Endothelial cell of hepatic sinusoid (primary cell): ENCODE results near the gene TMEM101.
"Not testable (repeated sequence)": the region's sequence is repeated elsewhere in the genome, so short reads cannot be mapped to it uniquely, and the experiment has no call there.

Experiments used
- in situ Hi-C: cut with HindIII; loops from 2 replicates; pipeline ENCODE4 v1.10.0; 2017; ENCODE audit warnings: low sequenced_read_pairs

Gene TMEM101

GRCh38 chr17:44002141-44002848 is 12.5 kb downstream of the TMEM101 start:
- in situ Hi-C loops, result no loop called here

GRCh38 chr17:44001461-44001920 is 13.3 kb downstream of the TMEM101 start:
- in situ Hi-C loops, result no loop called here

DNA sequence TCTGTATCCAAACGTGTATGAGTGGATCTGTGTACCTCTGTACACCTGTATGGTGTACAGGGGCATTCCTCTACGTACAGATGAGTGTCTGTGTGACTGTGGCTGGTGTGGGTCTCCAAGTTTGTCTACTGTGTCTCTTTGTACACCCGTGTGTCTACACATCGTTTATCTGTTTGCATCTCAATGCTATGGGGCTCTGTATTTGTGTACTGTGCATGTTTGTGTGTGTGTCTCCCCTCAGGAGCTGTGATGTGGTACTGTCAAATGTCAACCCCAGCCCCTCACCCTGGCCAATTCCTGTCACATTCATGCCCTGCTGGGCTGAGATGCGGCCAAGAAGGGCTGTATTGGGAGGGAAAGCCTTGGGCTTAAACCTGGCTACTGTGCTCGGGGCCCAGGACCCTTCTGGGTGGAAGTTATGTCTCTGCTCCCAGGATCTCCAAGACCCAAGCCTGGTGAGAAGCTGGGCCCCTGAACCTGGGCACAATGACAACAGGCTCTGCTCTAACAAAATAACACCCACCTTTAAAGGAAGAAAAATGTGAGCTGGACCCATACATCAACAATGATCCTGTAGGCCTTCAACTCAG is 13.8 kb downstream of the TMEM101 start:
- in situ Hi-C loops, result no loop called here

DNA sequence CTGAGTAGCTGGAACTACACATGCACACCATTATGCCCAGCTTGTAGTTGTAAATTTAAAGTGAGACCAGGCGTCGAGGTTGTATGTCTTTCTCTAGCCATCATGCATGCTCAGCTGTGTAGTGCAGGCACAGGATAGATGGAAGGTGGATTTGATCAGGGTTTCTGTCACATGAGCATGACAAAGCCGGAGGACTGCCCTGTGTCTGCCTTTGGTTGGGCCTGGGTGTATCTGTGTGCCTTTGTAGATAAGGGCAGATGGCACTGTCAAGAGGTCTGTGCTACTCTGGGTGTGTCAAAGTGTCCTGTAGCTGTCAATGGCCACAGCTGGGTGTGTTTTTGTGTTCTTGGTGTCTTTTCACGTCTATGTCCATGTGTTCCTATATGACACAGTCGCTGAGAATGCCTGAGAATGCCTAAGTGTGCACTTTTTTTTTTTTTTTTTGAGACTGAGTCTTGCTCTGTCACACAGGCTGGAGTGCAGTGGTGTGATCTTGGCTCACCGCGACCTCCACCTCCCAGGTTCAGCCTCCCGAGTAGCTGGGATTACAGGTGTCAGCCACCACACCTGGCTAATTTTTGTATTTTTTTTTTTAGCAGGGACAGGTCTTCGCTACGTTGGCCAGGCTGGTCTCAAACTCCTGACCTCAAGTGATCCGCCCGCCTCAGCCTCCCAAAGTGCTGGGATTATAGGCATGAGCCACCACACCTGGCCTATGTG is 14.5 kb downstream of the TMEM101 start:
- in situ Hi-C loops, result no loop called here

- in situ Hi-C loops, result no loop called here
These were observed 15.7 kb downstream of the TMEM101 start for GRCh38 chr17:43999024-43999423.

- in situ Hi-C loops, result no loop called here
These were observed 16.2 kb downstream of the TMEM101 start for GRCh38 chr17:43998552-43998951.

DNA sequence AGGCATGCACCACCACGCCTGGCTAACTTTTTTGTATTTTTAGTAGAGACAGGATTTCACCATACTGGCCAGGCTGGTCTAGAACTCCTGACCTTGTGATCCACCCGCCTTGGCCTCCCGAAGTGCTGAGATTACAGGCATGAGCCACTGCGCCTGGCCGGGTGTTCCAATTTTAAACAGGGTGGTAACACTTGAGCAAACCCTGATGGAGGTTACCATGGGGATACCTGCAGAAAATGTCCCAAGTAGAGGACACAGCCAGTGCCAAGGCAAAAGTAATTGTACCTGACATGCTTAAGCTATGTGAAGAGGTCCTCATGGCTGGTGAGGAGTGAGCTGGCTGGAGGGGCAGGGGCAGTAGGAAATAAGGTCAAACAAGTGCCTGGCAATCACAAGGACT is 17.6 kb downstream of the TMEM101 start:
- in situ Hi-C loops, result not testable (repeated sequence)

DNA sequence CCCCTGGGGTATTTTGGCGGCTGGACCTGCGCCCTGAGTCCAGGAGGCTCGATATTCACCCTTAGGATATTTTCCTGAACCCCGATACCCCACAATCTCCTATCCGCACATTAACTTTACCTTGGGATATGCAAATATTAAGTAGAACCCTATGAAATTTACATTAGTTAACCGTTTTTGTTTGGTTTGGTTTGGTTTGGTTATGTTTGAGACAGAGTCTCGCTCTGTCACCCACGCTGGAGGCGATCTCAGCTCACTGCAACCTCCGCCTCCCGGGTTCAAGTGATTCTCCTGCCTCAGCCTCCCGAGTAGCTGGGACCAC is 19.7 kb downstream of the TMEM101 start:
- in situ Hi-C loops, result no loop called here

DNA sequence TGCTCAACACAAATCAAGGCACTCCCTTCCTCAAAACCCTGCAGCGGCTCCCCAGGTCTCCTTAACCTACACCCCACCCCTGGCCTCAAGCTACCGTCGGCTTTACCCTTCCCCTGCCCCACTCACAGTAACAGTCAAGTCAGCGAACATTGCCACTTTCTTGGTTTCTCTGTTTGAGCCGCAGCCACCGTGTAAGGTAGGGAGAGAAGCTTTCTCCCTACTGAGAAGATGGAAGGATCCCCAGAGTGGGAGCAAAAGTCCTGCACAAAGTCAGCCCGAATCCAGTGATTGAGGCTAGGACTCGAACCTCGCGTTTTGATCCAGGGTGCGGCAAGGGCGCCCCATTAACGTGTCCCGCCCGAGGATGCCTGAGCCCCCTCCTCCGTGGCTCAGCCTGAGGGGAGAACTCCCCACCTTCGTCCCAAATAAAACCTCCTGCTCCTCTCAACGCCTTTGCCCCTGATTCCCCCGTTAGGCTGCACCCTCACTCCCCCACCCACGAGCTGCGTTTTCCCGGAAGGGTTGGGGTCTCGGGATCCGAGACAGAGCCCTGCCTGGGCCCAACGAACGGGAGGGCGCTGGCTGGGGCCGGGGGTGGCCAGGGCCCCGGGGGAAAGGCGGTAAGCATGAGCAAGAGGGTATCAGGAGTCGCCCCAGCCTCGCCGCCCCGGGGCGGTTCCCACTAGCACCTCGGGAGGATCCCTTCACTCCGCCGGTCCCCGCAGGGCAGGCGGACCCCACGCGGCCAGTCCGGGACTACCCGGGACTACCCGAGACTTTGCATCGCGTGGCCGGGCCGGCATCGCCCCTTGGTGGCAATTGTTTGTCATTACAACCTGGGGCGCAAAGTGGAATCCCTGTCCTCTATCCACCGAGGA is 20.3 kb downstream of the TMEM101 start:
- in situ Hi-C loops, result loop anchor here (5.0 kb wide), 1 partner anchor 42 kb away; the partner anchor contains the start of gene PYY

DNA sequence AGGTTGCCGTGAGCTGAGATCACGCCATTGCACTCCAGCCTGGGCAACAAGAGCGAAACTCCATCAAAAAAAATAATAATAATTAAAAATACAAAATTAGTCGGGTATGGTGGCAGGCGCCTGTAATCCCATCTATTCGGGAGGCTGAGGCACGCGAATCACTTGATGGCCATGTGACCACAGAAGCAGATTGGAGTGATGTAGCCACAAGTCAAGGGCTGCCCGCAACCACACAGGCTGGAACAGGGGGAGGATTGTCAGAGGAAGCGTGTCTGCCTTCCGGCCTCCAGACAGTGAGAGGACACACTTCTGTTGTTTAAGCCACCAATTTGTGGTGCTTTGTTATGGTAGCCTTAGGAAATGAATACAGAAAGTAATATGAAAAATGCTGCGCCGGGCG is 22.1 kb downstream of the TMEM101 start:
- in situ Hi-C loops, result loop anchor here (5.0 kb wide), 1 partner anchor 40 kb away; the partner anchor contains the start of gene PYY

GRCh38 chr17:43988301-43988700 is 26.5 kb downstream of the TMEM101 start:
- in situ Hi-C loops, result no loop called here

DNA sequence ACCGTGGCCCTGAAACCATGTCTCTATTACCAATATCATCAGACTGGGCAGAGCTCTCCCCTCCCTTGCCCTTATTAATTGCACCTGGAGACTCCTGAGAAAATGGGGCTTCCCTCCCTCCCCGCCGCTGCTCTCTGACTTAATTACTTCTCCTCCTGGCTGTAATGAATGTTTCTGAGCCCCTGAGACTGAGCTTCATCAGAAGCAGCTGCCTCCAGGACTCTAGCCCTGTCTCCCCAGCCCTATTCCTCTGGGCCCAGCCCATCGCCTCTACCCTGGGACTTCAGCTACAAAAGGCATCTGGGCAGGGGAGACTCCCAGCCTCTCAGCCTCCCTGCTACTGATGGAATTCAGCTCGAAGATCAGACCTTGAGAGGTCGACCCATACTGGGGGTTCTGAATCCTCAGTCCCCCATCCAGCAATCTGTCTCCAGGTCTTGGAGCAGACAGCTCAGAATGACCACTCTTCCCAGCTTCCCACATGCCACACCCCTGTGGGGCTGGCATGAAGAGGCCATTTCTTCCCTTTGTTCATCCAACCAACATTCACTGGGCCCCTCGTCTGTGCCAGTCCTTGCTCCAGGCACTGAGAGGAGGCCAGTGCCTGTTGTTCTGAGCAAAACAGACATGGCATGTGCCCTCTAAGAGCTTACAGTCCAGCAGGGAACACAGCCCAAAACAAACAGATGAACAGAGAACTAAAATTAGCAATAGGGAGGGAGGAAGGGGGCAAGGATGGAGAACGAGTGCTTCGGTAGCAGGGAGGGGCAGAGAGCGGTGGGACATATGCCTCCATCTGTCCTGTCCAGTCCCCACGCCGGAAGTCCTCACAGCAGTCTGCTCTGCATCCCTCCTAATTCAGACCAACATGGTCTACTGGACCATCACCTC is 27.4 kb downstream of the TMEM101 start:
- in situ Hi-C loops, result no loop called here

- in situ Hi-C loops, result no loop called here
These were observed 28.4 kb downstream of the TMEM101 start for GRCh38 chr17:43986225-43986981.

- in situ Hi-C loops, result no loop called here
These were observed 30.2 kb downstream of the TMEM101 start for GRCh38 chr17:43984521-43984920.

- in situ Hi-C loops, result no loop called here
These were observed 31.0 kb downstream of the TMEM101 start for GRCh38 chr17:43983515-43984411.

DNA sequence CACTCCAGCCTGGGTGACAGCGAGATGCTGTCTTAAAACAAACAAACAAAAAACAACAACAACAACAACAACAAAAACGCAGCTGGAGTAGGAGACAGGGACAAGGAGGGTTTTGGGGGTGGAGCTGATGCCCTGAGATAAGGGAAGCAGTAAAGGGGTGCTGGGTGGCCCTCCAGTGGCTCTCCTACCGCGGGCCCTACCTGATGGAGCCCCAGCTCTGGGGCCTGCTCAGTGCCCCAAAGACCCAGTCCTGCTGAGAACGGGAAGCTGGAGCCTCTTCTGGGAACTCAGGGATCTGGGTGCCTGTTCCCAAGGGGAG is 31.6 kb downstream of the TMEM101 start:
- in situ Hi-C loops, result no loop called here

GRCh38 chr17:43982171-43982570 is 32.6 kb downstream of the TMEM101 start:
- in situ Hi-C loops, result no loop called here

GRCh38 chr17:43979671-43980070 is 35.1 kb downstream of the TMEM101 start:
- in situ Hi-C loops, result no loop called here
